ENCODE data around the gene CHRNA4.
"Not testable (repeated sequence)": the region's sequence is repeated elsewhere in the genome, so short reads cannot be mapped to it uniquely, and the experiment has no call there.

The CHRNA4 gene

GRCh38 chr20:63310265-63310991 lies 50.7 kb downstream of the CHRNA4 start:
- no peak overlapping the region for H3K4me3 ChIP-seq (ENCODE audit: low read depth, low read length)
- TF ChIP-seq, protein P1, sequence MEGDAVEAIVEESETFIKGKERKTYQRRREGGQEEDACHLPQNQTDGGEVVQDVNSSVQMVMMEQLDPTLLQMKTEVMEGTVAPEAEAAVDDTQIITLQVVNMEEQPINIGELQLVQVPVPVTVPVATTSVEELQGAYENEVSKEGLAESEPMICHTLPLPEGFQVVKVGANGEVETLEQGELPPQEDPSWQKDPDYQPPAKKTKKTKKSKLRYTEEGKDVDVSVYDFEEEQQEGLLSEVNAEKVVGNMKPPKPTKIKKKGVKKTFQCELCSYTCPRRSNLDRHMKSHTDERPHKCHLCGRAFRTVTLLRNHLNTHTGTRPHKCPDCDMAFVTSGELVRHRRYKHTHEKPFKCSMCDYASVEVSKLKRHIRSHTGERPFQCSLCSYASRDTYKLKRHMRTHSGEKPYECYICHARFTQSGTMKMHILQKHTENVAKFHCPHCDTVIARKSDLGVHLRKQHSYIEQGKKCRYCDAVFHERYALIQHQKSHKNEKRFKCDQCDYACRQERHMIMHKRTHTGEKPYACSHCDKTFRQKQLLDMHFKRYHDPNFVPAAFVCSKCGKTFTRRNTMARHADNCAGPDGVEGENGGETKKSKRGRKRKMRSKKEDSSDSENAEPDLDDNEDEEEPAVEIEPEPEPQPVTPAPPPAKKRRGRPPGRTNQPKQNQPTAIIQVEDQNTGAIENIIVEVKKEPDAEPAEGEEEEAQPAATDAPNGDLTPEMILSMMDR (IDR thresholded peaks at IDR 0.05; ENCODE audit: borderline replicate concordance, insufficient read depth, low read depth, low read length) = no peak

GRCh38 chr20:63309261-63310071 lies 51.7 kb downstream of the CHRNA4 start:
- TF ChIP-seq, protein P1 (IDR thresholded peaks at IDR 0.05; ENCODE audit: borderline replicate concordance, insufficient read depth, low read depth, low read length) = peak; percentile 76

GRCh38 chr20:63308218-63308911 lies 52.8 kb downstream of the CHRNA4 start:
- H3K4me3 ChIP-seq (ENCODE audit: low read depth, low read length) = no peak overlapping the region
- TF ChIP-seq, protein P1 (IDR thresholded peaks at IDR 0.05; ENCODE audit: borderline replicate concordance, insufficient read depth, low read depth, low read length) = no peak

More at GRCh38 chr20:63309261-63310071, 51.7 kb downstream of the CHRNA4 start:
- no peak overlapping the region for H3K4me3 ChIP-seq (ENCODE audit: low read depth, low read length)

DNA sequence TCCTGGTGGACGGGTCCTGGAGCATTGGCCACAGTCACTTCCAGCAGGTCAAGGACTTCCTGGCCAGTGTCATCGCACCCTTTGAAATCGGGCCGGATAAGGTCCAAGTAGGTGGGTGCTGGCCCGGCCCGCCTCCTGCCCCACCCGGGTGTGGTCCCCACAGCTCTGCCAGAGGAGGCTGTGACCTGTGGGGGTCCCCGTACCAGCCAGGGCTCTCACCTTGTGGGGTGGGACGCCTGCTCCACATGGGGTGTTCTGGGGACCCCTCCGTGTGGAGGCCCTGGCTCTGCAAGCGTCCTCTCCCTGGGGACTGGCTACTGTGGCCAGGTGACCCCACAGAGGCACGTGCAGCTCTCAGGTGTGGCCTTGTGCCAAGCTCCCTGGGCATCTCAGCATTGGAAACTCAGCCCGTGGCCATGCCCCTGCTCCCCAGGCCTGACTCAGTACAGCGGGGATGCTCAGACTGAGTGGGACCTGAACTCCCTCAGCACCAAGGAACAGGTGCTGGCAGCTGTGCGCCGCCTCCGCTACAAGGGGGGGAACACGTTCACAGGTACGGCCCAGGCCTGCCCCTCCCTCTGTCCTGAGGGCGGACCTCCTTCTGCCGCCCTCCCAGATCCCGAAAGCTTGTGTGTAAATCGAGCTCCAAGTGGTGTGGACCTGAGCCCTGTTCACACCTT lies 53.5 kb downstream of the CHRNA4 start:
- H3K4me3 ChIP-seq (ENCODE audit: low read depth, low read length) = no peak overlapping the region
- TF ChIP-seq, protein P1 (IDR thresholded peaks at IDR 0.05; ENCODE audit: borderline replicate concordance, insufficient read depth, low read depth, low read length) = no peak

GRCh38 chr20:63306673-63307537 lies 54.2 kb downstream of the CHRNA4 start:
- TF ChIP-seq, protein P1 (IDR thresholded peaks at IDR 0.05; ENCODE audit: borderline replicate concordance, insufficient read depth, low read depth, low read length) = no peak
- H3K4me3 ChIP-seq (ENCODE audit: low read depth, low read length) = no peak overlapping the region

- not testable (repeated sequence) for H3K4me3 ChIP-seq (ENCODE audit: low read depth, low read length)
Observed at GRCh38 chr20:63305933-63306672, 55.0 kb downstream of the CHRNA4 start.
